Right hindlimb (tissue), 1 donor: ENCODE measurements around the gene TEDDM1.
"Not testable (repeated sequence)": the region's sequence is repeated elsewhere in the genome, so short reads cannot be mapped to it uniquely, and the experiment has no call there.

ENCODE experiments used
- DNase-seq: peaks from one replicate; pipeline ENCODE4 v3.0.0-alpha.2; 2018

The TEDDM1 gene, protein sequence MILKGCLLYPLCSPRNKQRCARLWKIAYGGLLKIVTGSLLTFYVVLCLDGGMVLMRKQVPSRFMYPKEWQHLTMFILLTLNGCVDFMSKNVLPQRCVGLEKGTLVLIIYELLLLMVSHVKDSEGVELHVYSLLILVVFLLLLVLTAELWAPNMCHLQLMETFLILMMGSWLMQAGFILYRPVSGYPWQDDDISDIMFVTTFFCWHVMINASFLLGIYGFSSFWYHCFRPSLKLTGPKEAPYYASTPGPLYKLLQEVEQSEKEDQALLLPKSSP

DNA sequence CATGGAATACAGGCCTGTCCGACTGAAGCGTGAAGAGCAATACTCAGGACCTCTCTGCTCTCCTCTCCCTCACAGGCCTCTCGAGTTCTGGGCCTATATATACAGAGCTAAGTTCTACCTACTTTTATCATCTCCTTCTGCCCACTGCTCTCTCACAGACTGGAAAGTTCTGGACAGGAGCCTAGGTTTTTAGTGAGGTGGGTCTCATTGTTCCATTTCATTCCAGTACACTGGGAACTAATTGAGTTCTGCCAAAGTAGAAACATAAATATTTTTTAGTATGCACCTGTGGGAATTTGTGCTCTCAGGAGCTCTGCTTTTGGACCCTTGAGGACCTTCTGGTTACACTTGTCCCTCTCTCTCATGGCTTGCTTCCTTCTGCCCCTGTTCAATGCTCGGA is at the start of gene TEDDM1:
Gene TEDDM1 (minus strand): TSS at position 101 of the 400 bp plus-strand sequence. CDS start 182 bp downstream, outside the sequence.
- no peak for DNase-seq

DNA sequence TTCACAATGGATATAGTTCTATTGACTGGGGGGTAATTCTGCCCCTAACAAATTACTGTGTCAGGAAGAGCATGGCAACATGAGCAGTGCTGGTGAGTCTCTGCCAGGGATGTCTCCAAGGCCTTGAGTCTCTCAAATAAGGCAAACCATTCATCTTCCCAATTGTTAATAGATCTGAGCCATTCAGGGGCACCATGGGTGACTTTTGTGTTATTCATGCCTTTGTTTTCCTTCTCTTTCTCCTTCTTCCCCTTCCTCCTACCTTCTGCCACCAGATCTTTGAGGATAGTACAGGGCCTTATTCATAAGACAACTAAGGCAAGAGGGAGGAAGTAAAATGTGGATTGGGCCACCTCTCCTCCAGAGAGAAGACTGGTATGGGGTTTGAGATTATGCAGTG is 49.6 kb upstream of the TEDDM1 start, which contains the start of gene RGSL1:
Gene RGSL1 (plus strand): TSS at position 60 of the 400 bp plus-strand sequence. CDS start 20 bp downstream, at position 80.
- DNase-seq: no peak

DNA sequence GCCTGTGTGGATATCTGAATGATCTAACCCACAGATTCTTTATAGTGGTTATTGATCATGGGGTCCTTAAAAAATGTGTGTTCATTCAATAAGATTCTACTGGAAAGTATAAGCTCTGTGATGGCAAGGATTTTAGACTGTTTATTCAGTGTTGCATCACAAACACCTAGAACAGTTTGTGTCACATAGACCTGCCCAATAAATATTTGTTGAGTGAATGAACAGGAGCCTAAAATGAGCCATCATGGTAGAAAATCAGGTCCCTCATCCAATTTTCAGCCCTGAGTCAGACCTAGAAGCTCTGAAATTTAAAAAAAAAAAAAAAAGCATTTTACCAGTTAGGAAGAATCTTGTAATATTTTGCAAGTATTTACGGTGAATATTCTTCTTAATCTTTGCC is 47.2 kb upstream of the TEDDM1 start:
- no peak for DNase-seq

DNA sequence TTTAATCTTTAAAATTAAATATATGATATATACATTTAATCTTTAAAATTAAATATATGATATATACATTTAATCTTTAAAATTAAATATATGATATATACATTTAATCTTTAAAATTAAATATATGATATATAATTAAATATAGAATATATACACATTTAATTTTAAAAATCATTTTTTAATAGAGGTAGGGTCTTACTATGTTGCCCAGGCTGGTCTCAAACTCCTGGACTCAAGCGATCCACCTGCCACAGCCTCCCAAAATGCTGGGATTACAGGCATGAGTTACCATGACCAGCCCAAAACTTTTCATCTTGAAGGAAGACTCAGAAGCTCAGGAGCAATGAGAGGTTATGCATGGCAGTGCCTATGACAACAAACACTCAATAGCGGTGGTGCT is 46.7 kb upstream of the TEDDM1 start:
- not testable (repeated sequence) for DNase-seq

DNA sequence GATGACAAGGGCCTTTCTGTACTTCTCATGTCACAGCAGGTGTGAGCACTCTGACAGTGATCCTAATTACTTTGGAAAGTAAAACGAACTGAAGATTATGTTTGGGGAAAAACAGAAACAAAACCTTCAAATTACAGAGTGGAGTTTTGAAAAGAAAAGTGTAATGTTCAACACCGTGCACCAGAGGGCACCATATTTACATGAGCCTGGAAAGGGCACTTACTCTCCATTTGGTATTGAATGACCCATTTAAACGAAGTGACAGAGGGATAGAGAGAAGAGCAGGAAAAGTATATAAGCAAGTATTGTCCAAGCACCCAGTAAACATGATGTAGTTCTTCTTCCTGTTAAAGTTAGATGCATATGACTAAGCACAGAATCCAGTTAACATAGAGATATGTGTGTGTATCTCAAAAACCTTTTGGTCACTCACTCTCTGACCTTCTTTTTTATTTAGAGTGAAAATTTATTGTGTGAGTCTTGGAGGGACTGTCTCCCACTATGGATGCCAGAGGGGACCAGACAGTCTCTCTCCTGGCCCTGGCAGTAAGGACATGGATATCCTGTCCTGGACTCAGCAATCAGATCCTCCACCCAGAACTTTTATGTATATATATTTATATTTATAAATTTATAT is 45.7 kb upstream of the TEDDM1 start:
- no peak for DNase-seq

DNA sequence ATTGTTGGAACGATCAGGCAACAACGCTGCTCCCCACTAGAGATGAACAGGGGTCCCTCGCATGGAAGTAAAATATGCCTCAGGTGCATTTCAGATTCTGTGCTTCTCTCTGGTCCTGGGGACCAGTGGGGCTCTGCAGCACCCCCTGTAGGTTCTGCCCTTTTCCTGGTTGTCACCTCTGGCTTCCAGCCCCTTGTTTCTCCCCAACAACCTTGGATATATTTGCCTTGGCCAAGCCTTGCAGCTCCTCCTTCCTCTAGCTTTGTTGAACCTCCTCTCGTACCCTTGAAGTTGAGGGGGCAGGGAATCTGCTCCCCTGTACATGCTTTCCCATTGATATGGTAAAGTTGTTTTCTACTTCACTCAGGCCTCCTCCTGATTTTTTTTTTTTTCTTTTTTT is 44.0 kb upstream of the TEDDM1 start:
- no peak for DNase-seq

DNA sequence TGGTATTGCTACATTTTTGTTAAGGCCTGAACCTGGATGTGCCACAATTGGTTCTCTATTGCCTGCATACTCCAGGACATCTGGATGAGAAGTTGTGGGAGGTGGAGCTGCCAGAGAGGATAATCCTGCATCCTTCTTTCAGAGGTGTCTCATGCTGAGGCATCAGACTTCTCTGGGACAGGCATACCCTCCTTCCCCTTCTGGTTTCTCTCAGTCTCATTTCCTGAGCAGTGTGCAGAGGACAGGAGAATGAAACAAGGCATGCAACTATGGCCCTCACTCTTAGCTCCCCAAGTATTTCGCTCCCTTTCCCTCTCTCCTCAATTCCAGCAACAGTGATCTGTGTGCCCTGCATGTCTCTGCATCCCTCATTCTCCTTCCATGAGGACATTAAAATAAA is 41.9 kb upstream of the TEDDM1 start:
- no peak for DNase-seq

DNA sequence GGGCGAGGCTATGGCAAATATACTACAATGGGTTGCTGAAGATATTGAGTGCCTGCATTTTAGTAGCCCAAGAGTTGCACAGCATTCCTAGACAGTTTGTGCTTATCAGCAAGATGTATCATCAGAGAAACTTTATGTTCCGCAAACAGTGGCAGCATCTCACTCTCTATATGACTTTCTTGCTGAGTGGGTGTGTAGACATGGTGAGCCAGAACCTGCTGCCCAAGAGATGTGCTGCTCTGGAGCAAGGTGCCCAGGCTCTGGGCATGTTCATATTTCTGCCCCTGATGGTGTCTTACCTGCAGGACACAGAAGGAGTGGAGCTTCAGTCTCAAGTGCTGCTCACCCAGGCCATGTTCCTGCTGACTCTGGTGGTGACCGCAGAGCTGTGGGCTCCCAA is 41.3 kb upstream of the TEDDM1 start:
- DNase-seq: no peak

DNA sequence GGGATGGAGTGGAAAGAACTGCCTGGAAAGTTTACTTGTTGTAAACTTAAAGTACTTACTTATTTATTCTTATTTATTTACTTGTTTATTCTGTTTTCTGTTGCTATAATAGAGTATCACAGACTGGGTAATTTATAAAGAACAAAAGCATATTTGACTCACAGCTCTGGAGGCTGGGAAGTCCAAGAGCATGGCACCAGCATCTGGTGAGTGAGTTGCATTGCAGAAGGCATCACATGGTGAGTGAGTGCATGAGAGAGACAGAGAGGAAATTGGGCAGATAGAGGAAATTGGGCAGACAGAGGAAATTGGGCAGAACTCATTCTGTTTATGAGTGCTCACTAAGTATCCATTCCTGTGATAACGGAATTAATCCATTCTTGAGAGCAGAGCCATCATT is 37.9 kb upstream of the TEDDM1 start:
- DNase-seq: no peak

DNA sequence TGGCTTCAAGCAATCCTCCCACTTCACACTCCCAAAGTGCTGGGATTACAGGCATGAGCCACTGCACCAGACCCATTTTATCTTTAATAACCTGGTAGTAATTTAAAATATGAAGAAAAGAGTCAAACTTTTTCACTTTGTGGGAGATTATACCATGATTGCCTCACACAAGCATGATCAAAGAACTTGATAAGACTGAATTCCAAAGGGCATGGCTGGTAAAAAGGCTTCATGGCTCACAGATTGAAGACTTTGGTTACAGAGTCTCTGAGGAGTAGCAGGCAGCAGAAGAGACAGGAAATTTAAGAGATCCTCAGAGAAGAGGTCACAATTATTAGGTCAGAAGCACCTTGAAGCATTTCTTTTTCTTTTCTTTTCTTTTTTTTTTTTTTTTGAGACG is 33.1 kb upstream of the TEDDM1 start:
- DNase-seq: no peak

DNA sequence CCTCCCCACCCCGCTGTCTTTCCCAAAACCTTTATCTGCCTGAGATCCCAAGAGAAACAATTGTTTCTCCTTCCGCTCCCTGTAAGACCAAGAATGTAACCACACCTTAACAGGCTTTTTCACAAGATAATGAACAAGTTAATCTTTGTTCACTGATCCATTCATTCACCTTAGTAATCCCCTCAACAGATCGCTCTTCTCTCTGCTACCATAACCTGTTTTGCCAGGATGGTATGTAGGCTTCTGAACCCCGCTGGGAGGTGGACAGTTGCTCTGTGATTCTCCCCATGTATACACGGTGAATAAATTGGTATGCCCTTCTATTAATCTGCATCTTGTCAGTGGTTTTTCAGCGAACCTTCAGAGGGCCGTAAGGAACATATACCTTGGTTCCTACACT is 30.8 kb upstream of the TEDDM1 start:
- DNase-seq: no peak

DNA sequence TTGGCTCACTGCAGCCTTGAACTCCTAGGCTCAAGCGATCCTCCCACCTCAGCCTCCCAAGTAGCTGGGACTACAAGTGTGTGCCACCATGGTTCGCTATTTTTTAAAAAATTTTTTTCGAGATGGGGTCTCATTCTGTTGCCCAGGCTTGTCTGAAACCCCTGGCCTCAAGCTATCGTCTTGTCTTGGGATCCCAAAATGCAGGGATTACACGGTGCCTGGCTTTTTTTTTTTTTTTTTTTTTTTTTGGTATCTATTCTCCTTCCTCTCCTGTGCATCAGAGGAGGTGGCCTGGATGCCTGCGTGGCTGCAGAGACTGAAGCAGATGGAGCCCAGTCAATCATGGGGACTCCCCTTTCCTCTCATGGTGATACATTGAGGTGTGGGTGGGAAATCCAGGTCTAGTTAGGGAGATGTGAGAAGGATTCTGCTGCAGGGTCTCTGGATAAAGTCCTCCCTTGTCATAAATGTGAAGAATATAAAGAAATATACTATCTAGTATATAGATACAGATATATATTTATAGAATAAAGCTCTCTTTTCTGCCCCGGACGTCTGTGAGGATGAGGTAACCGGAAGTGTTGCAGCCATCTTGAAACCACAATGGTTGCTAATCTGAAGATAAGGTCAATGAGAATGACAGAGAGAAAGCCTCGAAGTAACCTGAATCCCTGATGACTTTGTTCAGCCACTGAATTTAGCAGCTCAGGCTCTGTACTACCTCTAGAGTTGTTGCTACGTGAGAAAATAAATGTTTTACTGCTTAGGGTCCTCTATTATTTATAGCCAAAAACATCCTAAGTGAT is 30.0 kb upstream of the TEDDM1 start:
- no peak for DNase-seq

DNA sequence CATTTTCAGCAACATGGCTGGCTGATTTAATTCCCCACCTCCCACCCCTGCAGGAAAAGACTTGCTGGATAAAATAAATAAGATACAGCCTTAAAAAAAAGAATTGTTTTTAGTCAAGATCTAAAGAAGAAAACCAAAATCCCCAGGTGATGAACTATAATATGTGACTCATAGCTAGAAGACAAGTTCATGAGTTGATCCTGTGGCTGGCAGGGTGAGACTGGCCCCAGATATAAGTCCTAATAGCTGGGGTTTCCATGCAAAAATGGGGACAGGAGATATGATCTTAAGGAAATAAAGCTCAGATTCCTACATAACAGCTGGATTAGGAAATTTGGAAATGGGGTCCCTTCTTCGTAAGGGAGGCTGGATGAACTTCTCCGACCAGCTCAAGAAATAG is 27.6 kb upstream of the TEDDM1 start:
- DNase-seq: no peak

DNA sequence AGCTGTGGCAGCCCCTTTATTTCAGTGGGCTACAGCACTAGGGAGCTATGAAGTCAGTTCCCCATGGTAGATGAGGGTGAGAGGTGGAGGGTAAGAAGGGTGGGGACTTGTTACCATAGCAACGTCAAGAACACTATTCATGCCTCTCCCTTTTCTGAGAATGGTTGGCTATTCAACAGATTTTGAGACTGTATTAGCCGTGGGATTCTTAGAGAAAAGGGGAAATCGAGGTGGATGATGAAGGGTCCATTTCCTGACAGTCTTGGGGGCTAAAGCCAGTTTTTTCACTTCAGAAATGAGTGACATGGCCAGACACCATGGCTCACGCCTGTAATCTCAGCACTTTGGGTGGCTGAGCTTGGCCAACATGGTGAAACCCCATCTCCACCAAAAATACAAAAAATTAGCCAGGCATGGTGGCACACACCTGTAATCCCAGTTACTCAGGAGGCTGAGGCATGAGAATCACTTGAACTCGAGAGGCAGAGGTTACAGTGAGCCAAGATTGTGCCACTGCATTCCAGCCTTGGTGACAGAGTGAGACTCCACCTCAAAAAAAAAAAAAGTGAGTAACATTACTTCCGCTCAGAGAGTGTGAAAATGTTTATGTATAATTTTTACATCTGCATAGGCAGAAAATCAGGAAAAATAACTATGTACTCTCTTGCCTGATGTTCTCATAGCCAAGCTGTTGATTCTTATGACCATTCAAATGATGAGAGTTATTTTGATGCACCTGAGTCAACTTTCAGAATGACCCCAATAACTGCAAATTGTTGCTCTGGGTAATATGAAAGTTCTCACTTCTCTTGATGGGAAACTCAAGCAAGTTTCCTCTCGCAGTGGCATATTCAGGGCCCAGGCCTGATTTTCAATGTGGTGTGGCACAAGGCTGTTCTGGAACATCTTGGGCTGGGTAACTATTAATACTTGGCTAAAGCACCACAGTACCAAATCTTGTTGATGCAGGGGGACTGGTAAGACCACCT is 26.3 kb upstream of the TEDDM1 start:
- DNase-seq: no peak

DNA sequence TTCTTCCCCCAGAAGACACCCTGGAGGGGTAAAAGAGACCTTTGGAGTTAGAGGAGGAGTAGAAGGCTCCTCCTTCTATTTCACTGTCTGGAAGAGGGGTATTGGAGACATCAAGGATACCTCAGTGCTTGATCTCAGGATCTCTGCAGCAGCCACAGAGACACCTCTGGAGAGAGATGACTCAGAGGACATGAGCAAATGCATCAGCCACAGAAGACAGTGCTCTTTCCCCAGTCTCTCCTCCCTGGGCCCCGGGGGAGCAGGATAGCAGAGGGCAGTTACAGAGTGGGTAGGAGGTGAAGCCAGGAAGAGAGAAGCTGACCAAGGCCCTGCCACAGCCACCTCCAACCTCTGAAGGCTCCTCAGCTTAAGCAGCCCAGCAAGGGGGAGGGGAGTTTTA is 15.3 kb upstream of the TEDDM1 start:
- no peak for DNase-seq

DNA sequence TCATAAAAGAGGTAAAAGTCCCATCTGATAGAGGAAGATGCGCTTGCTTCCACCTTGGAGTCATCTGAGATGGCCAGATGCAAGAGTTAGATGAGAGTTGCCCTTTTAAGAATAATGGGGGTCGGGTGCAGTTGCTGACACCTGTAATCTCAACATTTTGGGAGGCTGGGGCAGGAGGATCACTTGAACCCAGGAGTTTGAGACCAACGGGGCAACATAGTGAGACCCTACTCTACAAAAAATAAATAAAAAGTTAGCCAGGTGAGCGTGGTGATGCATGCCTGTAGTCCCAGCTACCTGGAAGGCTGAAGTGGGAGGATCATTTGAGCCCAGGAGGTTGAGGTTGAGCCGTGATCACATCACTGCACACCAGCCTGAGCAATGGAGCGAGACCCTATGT is 13.5 kb upstream of the TEDDM1 start:
- DNase-seq: no peak

DNA sequence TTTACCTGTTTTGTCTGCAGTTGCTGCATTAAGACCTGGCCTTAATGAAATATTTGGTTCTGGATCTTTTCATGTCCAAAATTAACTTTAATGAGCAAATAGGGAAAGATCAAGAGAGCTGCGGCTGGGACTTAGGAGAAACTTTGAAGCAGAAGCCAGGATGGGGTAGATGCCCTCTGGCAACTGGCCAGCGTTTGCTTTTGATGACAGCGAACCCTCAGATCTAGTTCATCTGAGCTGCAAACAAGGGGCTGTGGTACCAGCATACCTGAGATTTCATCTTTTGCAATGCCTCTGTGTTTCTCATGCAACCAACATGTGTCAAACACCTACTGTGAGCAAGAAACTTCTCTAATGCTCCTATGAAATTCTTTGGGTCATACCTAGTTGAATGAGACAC is 13.0 kb upstream of the TEDDM1 start:
- DNase-seq: no peak

DNA sequence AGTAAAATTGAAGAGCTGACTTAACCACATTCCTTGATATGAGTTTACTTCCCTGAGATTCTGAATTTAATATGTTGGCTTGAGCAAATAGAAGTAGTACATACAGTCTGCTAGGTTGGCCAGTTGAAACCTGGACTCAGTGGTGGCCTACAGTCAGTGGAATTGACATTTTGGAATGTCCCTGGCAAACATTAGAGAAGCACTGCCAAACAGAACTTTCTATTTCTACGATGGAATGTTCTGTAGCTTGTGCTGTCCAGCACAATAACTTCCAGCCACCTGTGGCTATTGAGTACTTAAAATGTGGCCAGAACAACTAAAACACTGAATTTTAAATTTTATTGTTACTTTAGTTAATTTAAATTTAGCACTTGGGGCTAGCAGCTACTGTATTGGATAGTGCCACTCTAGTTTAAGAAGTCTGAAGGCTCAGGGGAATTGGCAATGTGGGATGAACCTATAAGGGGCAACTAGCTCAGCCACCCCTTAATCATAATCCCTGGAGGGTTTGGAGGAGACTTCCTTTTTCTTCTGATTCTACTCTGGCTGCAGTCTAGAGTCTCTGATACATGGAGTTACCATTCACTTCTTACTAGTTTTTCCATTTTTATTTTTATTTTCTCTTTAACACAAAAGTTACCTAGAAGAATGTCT is 10.3 kb upstream of the TEDDM1 start:
- no peak for DNase-seq

DNA sequence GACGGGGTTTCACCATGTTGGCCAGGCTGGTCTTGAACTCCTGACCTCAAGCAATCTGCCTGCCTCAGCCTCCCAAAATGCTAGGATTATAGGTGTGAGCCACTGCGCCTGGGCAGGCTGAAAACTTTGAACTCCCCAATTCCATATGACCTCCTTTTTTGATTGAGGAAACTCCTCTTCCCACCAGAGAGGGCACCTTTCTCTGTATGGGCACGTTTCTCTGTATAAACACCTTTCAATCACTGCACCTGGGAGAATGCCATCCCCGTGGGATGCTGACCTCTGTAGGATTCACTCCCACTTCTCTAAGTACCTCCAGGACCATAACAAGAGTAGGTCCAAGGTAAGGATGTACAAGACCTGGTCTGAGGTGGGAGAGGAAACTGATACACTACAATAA is 9.7 kb upstream of the TEDDM1 start:
- DNase-seq: no peak

DNA sequence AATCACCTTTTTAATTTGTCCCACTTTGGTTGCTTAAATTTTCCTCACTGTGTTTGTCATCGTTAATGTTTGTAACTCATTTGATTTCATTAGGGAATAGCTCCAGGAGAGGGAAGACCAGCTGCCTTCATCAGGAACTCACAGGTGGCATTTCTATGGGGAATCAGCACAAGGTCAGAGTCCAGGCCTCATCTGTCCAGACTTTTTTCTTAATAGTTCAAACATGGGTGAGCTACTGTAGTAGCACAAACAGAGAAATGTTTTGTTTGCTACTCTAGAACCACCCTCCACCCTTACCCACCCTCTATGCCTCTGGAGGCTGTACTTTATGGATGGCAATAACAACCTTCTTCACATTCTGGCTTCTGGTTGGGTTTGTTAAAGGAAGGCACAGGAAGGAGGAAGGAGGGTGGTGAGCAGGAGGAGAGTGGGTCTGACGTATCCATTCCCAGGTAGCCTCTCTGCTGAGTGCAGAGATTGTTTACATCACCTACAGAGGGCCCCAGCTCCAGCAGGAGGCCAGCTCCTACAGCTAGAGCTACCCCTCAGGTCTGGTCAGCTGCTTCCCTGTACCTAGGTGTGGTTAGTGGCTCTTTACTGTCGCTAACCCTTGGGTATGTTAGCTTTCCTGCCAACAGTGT is 8.1 kb upstream of the TEDDM1 start:
- no peak for DNase-seq

DNA sequence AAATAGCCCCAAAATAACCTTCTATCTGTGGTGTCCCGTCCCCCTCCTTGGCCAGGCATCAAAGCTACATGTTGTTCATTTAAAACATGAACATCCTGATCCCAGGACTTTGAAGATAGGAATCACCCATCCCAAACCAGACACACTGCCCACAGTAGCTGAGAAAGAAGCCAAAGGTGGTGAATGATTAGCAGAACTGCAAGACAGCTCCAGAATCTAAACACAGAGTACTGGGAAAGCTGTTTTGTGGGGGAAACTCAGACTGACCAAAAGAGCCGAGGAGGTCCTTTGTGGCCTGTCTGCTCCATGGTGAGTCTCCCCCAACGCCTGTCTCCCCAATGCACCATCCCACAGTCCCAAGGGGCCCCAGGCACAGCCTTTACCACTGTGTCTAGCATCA is 7.3 kb upstream of the TEDDM1 start:
- DNase-seq: no peak

DNA sequence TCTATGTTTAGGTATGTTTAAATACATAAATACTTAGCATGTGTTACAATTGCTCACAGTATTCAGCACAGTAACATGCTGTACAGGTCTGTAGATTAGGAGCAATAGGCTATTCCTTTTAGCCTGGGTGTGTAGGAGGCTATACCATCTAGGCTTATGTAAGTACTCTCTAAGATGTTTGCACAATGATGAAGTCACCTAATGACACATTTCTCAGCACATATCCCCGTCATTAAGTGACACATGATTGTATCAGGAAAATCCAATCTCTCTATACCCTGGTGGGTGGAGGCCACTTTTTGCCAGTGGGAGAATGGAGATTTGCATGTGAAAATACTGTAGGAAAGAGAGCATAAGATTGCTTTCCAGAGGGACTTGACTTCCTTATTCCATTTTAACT is 5.5 kb upstream of the TEDDM1 start:
- no peak for DNase-seq
